AG09309 (cell line): Measurements from ENCODE around the gene DPRX.

Experiments used
- DNase-seq: peaks from one replicate; pipeline ENCODE4 v3.0.0-alpha.2; 2010; ENCODE audit warnings: low read depth
- H3K4me3 ChIP-seq: 2 replicates; pipeline ENCODE4 v1.5.1; 2011; ENCODE audit warnings: mild to moderate bottlenecking, low read depth, low read length, moderate library complexity; ENCODE audit not compliant: control insufficient read depth
- CTCF ChIP-seq: IDR thresholded peaks from 2 replicates; pipeline ENCODE4 v1.5.1; 2011; ENCODE audit warnings: mild to moderate bottlenecking, low read depth, low read length, inconsistent platforms; ENCODE audit not compliant: insufficient read depth, control insufficient read depth; ENCODE audit errors: missing control alignments

DPRX gene

GRCh38 chr19:53621885-53622740, 9.7 kb upstream of the DPRX start:
- no peak for TF ChIP-seq CTCF

GRCh38 chr19:53624771-53625545, 6.8 kb upstream of the DPRX start:
- TF ChIP-seq CTCF: no peak

More at GRCh38 chr19:53621885-53622740, 9.7 kb upstream of the DPRX start:
- no peak overlapping the region for H3K4me3 ChIP-seq
- DNase-seq: no peak

GRCh38 chr19:53626486-53626885, 5.3 kb upstream of the DPRX start:
- DNase-seq: no peak
- H3K4me3 ChIP-seq: no peak overlapping the region
- no peak for TF ChIP-seq CTCF

More at GRCh38 chr19:53624771-53625545, 6.8 kb upstream of the DPRX start:
- H3K4me3 ChIP-seq: no peak overlapping the region
- no peak for DNase-seq

GRCh38 chr19:53626976-53627375, 4.8 kb upstream of the DPRX start:
- no peak for DNase-seq

GRCh38 chr19:53634768-53635167, 3.0 kb downstream of the DPRX start:
- no peak for TF ChIP-seq CTCF
- no peak overlapping the region for H3K4me3 ChIP-seq
- no peak for DNase-seq

More at GRCh38 chr19:53626976-53627375, 4.8 kb upstream of the DPRX start:
- TF ChIP-seq CTCF: no peak
- H3K4me3 ChIP-seq: no peak overlapping the region

- H3K4me3 ChIP-seq: no peak overlapping the region
- no peak for DNase-seq
- no peak for TF ChIP-seq CTCF
Measured at GRCh38 chr19:53639471-53639870, 7.7 kb downstream of the DPRX start.
